ENCODE data around the gene PTPRC. TPM values are rescaled to one million over a fixed set of nuclear protein-coding genes. Genes with fewer than 3 reads are reported as not detected.

Gene PTPRC
- total and polyA plus RNA-seq, 2 donors (not counting 3 experiments of a cell fraction or from before 2014, with no cell fraction given), result not detected

GRCh38 chr1:198667186-198667585 is 28.3 kb downstream of the PTPRC start:
- Histone ChIP-seq H2AFZ (ENCODE audit: low read depth, low read length) (no peak overlapping the region), H3K27me3 (ENCODE audit: control insufficient read depth in 2 of 2, insufficient read depth in 2 of 2, low read length in 2 of 2) (no peaks in the 10 kb centered on the region), H3K79me2 (ENCODE audit: control insufficient read depth, insufficient read depth, low read length) (no peaks in the 10 kb centered on the region), H3K36me3 (ENCODE audit: control insufficient read depth in 2 of 2, extremely low read depth in 1 of 2, insufficient read depth in 2 of 2, low read length in 2 of 2) (no peaks in the 10 kb centered on the region), H3K9me1 (replicated peaks; ENCODE audit: control insufficient read depth, extremely low read depth, insufficient read depth, low read length) (no peaks in the 10 kb centered on the region), H3K9ac (replicated peaks; ENCODE audit: extremely low read depth, insufficient read depth, low read length) (no peak overlapping the region), H3K27ac (ENCODE audit: insufficient read depth, low read depth, low read length) (no peak overlapping the region), H3K4me1 (ENCODE audit: control insufficient read depth, extremely low read depth, insufficient read depth, low read length) (peaks cover 16% of the 10 kb centered on the region), H3K9me3 (replicated peaks; ENCODE audit: control insufficient read depth, insufficient read depth, low read length) (no peaks in the 10 kb centered on the region), H3K4me2 (ENCODE audit: insufficient read depth, low read length) (no peak overlapping the region), H4K20me1 (replicated peaks; ENCODE audit: control insufficient read depth, extremely low read depth, insufficient read depth, low read length) (no peaks in the 10 kb centered on the region), H3K4me3 (replicated peaks in 1 of 3; ENCODE audit: insufficient read depth in 1 of 3, low read depth in 1 of 3, low read length in 3 of 3) (no peak overlapping the region)
- TF ChIP-seq CTCF (IDR thresholded peaks at IDR 0.05; ENCODE audit: extremely low read depth in 1 of 2, insufficient read depth in 1 of 2, low read depth in 1 of 2, low read length in 2 of 2), result no peak
- no peak for TF ChIP-seq MYC (IDR thresholded peaks at IDR 0.05; ENCODE audit: low read depth, low read length)
- intact Hi-C loops (cut with micrococcal nuclease), result loop anchor here (5.0 kb wide), 2 partner anchors 175 to 510 kb away; partner anchors contain the start of gene NEK7
- ChIA-PET POLR2A (no interaction called here), CTCF (interaction anchor here (1.2 to 2.4 kb wide), 4 partner anchors 16 to 218 kb away, joined by 3 to 10 read pairs (median 4); no protein-coding TSS in a partner anchor)
- DNase-seq (ENCODE audit: low read depth, low spot score) (no peak), FAIRE-seq (no peak)
- BruUV-seq (replicated peaks), result no TSS peak
- dilution Hi-C loops (cut with MboI; ENCODE audit: extremely low pct_ligation_motif_present, low sequenced_read_pairs), result no loop called here

- peaks cover 16% of the 10 kb centered on the region for H3K4me1 ChIP-seq (ENCODE audit: control insufficient read depth, extremely low read depth, insufficient read depth, low read length)
- no peaks in the 10 kb centered on the region for H4K20me1 ChIP-seq (replicated peaks; ENCODE audit: control insufficient read depth, extremely low read depth, insufficient read depth, low read length)
- H3K9me1 ChIP-seq (replicated peaks; ENCODE audit: control insufficient read depth, extremely low read depth, insufficient read depth, low read length), result no peaks in the 10 kb centered on the region
- BruUV-seq (replicated peaks), result no TSS peak
- DNase-seq (ENCODE audit: low read depth, low spot score), result no peak
- no peaks in the 10 kb centered on the region for H3K36me3 ChIP-seq (ENCODE audit: control insufficient read depth in 2 of 2, extremely low read depth in 1 of 2, insufficient read depth in 2 of 2, low read length in 2 of 2)
- FAIRE-seq, result no peak
- intact Hi-C loops (cut with micrococcal nuclease), result loop anchor here (5.0 kb wide), 2 partner anchors 176 to 511 kb away; partner anchors contain the start of gene NEK7
- H3K9me3 ChIP-seq (replicated peaks; ENCODE audit: control insufficient read depth, insufficient read depth, low read length), result no peaks in the 10 kb centered on the region
- no peak overlapping the region for H2AFZ ChIP-seq (ENCODE audit: low read depth, low read length)
- no peaks in the 10 kb centered on the region for H3K79me2 ChIP-seq (ENCODE audit: control insufficient read depth, insufficient read depth, low read length)
- TF ChIP-seq EZH2 (IDR thresholded peaks at IDR 0.05; ENCODE audit: borderline replicate concordance, low read depth, low read length, severe bottlenecking), result no peak
- TF ChIP-seq JUN (IDR thresholded peaks at IDR 0.05; ENCODE audit: borderline replicate concordance, insufficient read depth, insufficient read length, low read depth), result no peak
- no peak for TF ChIP-seq FOS (IDR thresholded peaks at IDR 0.05; ENCODE audit: borderline replicate concordance, insufficient read depth, low read length)
- TF ChIP-seq POLR2AphosphoS5 (IDR thresholded peaks at IDR 0.05; ENCODE audit: insufficient read depth, low read depth, low read length), result no peak
- H3K27me3 ChIP-seq (ENCODE audit: control insufficient read depth in 2 of 2, insufficient read depth in 2 of 2, low read length in 2 of 2), result no peaks in the 10 kb centered on the region
- no peak overlapping the region for H3K9ac ChIP-seq (replicated peaks; ENCODE audit: extremely low read depth, insufficient read depth, low read length)
- dilution Hi-C loops (cut with MboI; ENCODE audit: extremely low pct_ligation_motif_present, low sequenced_read_pairs), result no loop called here
- ChIA-PET CTCF (interaction anchor here (1.2 to 2.4 kb wide), 4 partner anchors 17 to 219 kb away, joined by 3 to 10 read pairs (median 4); no protein-coding TSS in a partner anchor), POLR2A (no interaction called here)
- no peak overlapping the region for H3K4me2 ChIP-seq (ENCODE audit: insufficient read depth, low read length)
- no peak overlapping the region for H3K4me3 ChIP-seq (replicated peaks in 1 of 3; ENCODE audit: insufficient read depth in 1 of 3, low read depth in 1 of 3, low read length in 3 of 3)
- H3K27ac ChIP-seq (ENCODE audit: insufficient read depth, low read depth, low read length), result no peak overlapping the region
Observed at GRCh38 chr1:198667807-198668206, 29.0 kb downstream of the PTPRC start.
